ENCODE measurements around the gene MRPL36. TPM values are rescaled to one million over a fixed set of nuclear protein-coding genes. Genes with fewer than 3 reads are reported as not detected.

MRPL36 gene
- total and polyA plus RNA-seq, 9 of the 15 experiments (the other 6 are each of a cell fraction or from before 2014, with no cell fraction given) = 78.3 to 557 (median 124) TPM

- CTCF ChIA-PET (ENCODE audit: low intra/inter-chr PET ratio) = no interaction called here
- Histone ChIP-seq H3K4me3 (no peak overlapping the region), H2AFZ (ENCODE audit: low read depth, low read length) (no peak overlapping the region), H3K9me3 (replicated peaks; ENCODE audit: control insufficient read depth, insufficient read depth, low read depth, low read length) (no peaks in the 10 kb centered on the region), H3K9me1 (ENCODE audit: control insufficient read depth, insufficient read depth, low read length) (no peaks in the 10 kb centered on the region), H3K36me3 (ENCODE audit: control insufficient read depth, insufficient read depth, low read length) (peaks cover 94% of the 10 kb centered on the region), H4K20me1 (replicated peaks; ENCODE audit: control insufficient read depth, insufficient read depth, low read length) (peaks cover 11% of the 10 kb centered on the region), H3K9ac (ENCODE audit: insufficient read depth in 1 of 2, low read depth in 2 of 2, low read length in 2 of 2) (no peak overlapping the region), H3K4me1 (replicated peaks in 1 of 2; ENCODE audit: control insufficient read depth in 2 of 2, insufficient read depth in 2 of 2, low read length in 2 of 2) (peaks cover 0 to 3% of the 10 kb centered on the region in 2 experiments; a peak in 1 of 5 replicates), H3K27me3 (ENCODE audit: control insufficient read depth in 2 of 2, insufficient read depth in 2 of 2, low read length in 2 of 2) (no peaks in the 10 kb centered on the region), H3K79me2 (ENCODE audit: control insufficient read depth, insufficient read depth, low read length) (0 out of 3 replicates have a peak, but pooled peaks cover 4% of the 10 kb centered on the region), H3K4me2 (ENCODE audit: insufficient read depth, low read length) (no peak overlapping the region), H3K27ac (ENCODE audit: extremely low read depth, low read depth, low read length) (no peak overlapping the region)
- 84% methylated on average over 12 of the region's 12 CpGs for WGBS (ENCODE audit: insufficient coverage, low coverage, missing lambda C conversion rate)
- in situ Hi-C loops (cut with MboI) (no loop called here), intact Hi-C loops (cut with micrococcal nuclease) (no loop called here)
- POLR2A ChIA-PET = interaction anchor here (0.9 to 1.3 kb wide), 3 partner anchors 10 to 34 kb away, joined by 3 to 4 read pairs (median 3); no protein-coding TSS in a partner anchor
- TF ChIP-seq PCBP2 (IDR thresholded peaks at IDR 0.05; ENCODE audit: low read depth, low read length, poor library complexity, severe bottlenecking) = no peak
- peak; percentile 68 for TF ChIP-seq MAFK (IDR thresholded peaks at IDR 0.05; ENCODE audit: low read length)
- peak; percentile 76 for TF ChIP-seq ZNF316 (IDR thresholded peaks at IDR 0.05)
- peak; percentile 66 for TF ChIP-seq MAFG (tag; conservative IDR thresholded peaks at IDR 0.05)
- TF ChIP-seq HNRNPLL (IDR thresholded peaks at IDR 0.05; ENCODE audit: low read depth, low read length, poor library complexity, severe bottlenecking) = no peak
- TF ChIP-seq MAFF (IDR thresholded peaks at IDR 0.05; ENCODE audit: low read length) = 0 out of 2 replicates have a peak, but pooled peaks have one; percentile 22
- TF ChIP-seq C11orf30 (IDR thresholded peaks at IDR 0.05; ENCODE audit: low read depth) = peak; percentile 77
- TF ChIP-seq ZNF589 (CRISPR knock-in tag; IDR thresholded peaks at IDR 0.05; ENCODE audit: low read depth) = no peak
- FAIRE-seq (no peak), DNase-seq (ENCODE audit: extremely low read depth in 1 of 4, low spot score in 3 of 4) (peak in 1 of 4 experiments; percentile 20), ATAC-seq (no peak)
- no TSS peak for BruUV-seq (replicated peaks)
Observed at GRCh38 chr5:1820381-1820780, 20.7 kb upstream of the MRPL36 start.

Data from K562 (cell line).